HG03097 (cell line): Measurements from ENCODE around the gene LRRC74B.
"Not testable (repeated sequence)": the region's sequence is repeated elsewhere in the genome, so short reads cannot be mapped to it uniquely, and the experiment has no call there.

Source experiments
- ATAC-seq: cut with Tn5 transposase; IDR thresholded peaks from one replicate; pipeline ENCODE4 v1.9.1; 2021; ENCODE audit not compliant: unreplicated experiment, low FRiP score

Gene LRRC74B

DNA sequence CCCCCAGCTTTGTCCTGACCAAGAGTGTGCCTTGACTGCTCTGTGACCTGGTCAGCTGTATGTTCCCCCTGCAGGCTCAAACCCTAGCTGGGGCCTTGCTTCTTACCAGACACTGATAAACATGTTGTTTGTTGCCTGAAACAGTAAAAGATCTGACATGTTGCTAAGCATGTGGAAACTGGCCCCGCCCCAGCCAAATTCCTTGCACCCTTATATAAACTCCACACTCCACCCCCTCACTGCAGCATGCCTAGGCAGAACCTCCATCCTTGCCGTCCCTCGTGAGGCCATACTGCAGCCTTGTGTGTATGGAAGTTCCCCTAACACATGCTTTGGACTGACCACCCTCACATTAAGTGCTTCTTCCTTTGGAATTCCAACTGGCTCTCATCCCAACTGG, 27.3 kb downstream of the LRRC74B start:
- no peak for ATAC-seq

- ATAC-seq = no peak
Observed at GRCh38 chr22:21073482-21073881, 27.7 kb downstream of the LRRC74B start.

GRCh38 chr22:21074102-21074715, 28.5 kb downstream of the LRRC74B start:
- ATAC-seq = no peak

GRCh38 chr22:21075516-21076138, 29.9 kb downstream of the LRRC74B start:
- ATAC-seq = no peak

DNA sequence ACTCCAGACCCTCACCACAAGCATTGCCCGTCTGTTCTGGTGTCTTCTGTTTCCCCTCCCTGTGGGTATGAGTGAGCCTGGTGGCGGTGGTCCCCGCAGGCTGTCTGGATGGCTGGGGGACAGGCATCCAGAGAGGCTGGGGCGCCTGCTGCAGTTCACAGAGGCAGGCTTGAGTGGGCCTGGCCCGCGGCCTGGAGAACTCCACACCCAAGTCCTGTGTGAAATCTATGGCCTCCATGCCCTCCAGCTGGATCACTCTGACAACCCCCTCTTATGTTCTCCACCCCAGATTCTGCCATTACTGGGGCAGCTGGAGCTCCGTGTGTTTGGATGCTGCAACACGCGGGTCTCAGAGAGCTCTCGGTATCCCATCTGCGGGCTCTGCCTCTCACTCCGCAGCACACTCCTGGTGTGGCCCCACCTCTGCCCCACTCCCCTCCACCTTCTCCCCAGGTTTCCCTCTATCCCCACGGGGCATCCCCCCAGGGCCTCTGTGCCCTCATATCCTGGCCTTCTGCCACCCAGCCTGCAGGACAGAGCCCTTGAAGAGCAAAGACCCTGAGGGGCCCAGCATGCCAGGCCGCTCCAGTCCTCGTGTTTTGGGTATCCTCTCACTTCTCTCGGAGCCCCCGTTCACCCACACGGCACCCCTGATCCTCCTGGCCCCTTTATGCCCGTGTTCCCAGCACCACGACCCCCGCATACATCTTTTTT, 31.3 kb downstream of the LRRC74B start:
- ATAC-seq = no peak

GRCh38 chr22:21077884-21078508, 32.2 kb downstream of the LRRC74B start:
- no peak for ATAC-seq

GRCh38 chr22:21078916-21079315, 33.2 kb downstream of the LRRC74B start:
- no peak for ATAC-seq

DNA sequence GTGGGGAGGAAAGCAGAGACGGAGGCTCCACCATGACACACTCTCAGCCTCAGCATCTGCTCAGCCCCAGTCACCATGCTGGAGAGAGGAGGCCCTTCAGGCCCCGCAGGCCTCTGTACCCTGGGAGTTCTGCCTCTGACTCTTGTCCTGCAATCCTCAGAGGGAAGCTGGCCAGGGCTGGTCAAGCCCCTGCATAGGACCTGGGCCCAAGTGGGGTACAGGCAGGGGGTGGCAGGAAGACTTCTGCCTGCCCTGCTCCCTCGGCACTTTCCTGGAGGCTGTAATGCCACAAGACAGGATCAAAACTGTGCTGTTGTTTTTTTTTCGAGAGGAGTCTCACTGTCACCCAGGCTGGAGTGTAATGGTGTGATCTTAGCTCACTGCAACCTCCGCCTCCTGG, 33.7 kb downstream of the LRRC74B start:
- no peak for ATAC-seq

GRCh38 chr22:21080435-21081137, 34.8 kb downstream of the LRRC74B start:
- ATAC-seq = no peak

- no peak for ATAC-seq
Observed at GRCh38 chr22:21082248-21082647, 36.5 kb downstream of the LRRC74B start.

GRCh38 chr22:21087119-21087518, 41.4 kb downstream of the LRRC74B start:
- ATAC-seq = no peak

DNA sequence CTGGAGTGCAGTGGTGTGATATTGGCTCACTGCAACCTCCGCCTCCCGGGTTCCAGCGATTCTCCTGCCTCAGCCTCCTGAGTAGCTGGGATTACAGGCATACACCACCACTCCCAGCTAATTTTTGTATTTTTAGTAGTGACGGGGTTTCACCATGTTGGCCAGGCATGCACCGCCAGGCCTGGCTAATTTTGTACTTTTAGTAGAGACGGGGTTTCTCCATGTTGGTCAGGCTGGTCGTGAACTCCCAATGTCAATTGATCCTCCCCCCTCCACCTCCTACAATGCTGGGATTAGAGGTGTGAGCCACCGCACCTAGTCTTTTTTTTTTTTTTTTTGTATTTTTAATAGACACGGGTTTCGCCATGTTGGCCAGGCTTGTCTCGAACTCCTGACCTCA, 42.2 kb downstream of the LRRC74B start:
- ATAC-seq = not testable (repeated sequence)

DNA sequence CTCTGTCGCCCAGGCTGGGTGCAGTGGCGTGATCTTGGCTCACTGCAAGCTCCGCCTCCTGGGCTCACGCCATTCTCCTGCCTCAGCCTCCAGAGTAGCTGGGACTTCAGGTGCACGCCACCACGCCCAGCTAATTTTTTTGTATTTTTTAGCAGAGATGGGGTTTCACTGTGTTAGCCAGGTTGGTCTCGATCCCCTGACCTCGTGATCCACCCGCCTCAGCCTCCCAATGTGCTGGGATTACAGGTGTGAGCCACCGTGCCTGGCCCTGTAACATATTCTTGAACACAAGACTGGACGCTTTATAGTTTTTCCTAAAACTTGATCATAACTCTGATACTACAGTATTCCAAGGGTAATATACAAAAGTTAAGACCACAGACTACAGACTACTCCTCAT, 45.5 kb downstream of the LRRC74B start:
- ATAC-seq = not testable (repeated sequence)

DNA sequence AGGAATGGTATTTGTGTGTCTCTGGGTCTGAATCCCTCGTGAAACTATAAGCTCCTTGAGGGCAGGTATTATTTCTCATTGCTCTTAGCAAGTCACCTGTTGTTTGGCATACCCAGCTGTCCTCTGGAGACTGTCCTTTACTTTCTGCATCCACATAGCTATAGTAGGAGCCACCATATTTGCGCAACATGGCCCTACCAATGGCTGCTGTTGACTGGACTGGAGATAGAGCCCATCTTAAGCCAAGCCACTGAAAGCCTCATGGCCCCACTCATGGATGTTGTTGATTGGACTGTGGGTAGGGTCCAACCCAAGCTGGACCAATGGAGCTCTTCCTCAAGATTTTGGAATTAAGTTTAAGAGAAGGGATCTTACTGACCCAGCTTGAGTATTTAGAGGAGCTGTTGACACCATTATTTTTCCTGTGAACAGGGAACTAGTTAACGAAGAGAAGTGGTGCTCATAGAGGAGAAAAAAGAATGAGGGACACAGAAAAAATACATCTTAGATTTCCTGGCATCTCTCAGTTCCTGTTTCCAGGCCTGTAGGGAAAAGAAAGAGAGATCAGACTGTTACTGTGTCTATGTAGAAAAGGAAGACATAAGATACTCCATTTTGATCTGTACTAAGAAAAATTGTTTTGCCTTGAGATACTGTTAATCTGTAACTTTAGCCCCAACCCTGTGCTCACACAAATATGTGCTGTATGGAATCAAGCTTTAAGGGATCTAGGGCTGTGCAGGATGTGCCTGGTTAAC, 47.2 kb downstream of the LRRC74B start:
- ATAC-seq = no peak

- ATAC-seq = not testable (repeated sequence)
Observed at GRCh38 chr22:21093555-21094137, 47.9 kb downstream of the LRRC74B start.

DNA sequence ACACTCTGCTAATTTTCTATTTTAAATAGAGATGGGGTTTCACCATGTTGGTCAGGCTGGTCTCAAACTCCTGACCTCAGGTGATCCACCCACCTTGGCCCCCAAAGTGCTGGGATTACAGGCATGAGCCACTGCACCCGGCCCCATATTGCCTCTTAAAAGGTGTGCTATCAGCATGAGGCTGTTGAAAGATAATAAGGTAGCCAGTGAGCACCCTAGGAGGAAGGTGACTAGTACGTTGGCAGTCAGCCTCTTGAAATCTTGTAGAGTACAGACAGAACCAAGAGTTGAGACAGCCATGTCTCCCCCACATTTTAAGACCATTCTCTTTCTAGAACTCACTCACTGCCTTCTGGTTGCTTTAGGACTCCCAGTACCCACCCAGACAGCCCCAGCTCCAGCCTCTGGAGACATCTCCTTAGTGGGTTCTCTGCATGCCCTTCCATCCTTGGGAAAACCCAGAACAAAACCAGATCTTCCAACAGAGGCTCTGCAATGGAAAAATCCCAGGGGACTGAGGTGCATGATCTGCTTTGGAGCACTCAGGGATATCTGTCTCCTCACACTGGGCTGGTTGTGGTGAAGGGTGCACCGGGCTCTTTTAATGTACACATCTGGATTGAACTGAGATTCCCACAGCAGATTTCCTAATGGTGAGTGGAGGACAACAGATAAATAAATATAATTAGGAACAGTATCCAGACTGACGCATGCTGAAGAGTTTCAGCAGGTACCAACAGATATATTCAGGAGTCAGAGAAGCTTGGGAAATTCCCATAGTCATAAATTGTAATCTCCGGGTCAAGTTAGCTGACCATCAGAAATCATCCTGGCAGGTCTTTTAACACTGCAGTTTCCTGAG, 49.4 kb downstream of the LRRC74B start:
- ATAC-seq = no peak

- ATAC-seq = no peak
Observed at GRCh38 chr22:21095773-21096107, 50.0 kb downstream of the LRRC74B start.

GRCh38 chr22:21096878-21097277, 51.1 kb downstream of the LRRC74B start:
- not testable (repeated sequence) for ATAC-seq

DNA sequence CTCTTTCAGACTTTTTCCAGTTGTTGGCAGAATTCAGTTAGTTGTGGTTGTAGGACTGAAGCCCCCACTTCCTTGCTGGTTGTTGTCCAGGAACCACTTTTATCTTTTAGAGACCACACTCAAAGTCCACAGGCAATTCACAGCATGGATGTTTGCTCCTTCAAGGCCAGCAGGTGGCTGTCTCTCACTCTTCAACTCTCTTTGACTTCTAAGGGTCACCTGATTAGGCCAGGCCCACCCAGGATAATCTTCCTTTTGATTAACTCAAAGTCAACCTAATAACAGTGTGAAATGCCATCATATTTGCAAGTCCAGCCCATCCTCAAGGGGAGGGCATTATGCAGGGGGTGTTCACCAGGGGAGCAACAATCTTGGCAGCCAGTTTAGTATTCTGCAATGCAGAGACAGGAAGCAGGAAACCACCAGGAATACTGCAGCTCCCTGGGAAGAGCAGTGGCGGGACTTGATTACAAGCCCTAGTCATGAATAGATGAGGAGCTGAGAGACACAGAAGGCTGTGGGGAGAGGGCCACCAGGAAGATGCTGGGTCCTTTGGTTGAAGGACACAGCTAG, 52.4 kb downstream of the LRRC74B start:
- no peak for ATAC-seq
